Measurements from ENCODE around the gene OTOF. TPM values are rescaled to one million over a fixed set of nuclear protein-coding genes. Genes with fewer than 3 reads are reported as not detected.

OTOF gene
- total and polyA plus RNA-seq, 8 donors, result 0.06 to 3.6 (median 0.29) TPM; not detected in 3

- Histone ChIP-seq H3K27me3 (peaks cover 0 to 54% (median 0%) of the 10 kb centered on the region in 3 donors), H3K36me3 (no peaks in the 10 kb centered on the region), H3K27ac (no peak overlapping the region), H3K4me1 (no peaks in the 10 kb centered on the region), H3K4me3 (no peak overlapping the region), H3K9me3 (no peaks in the 10 kb centered on the region)
- DNase-seq, result no peak
- intact Hi-C loops (cut with DNase I; ENCODE audit: low total_unique reads), result no loop called here
- TF ChIP-seq EP300 (IDR thresholded peaks at IDR 0.05), result no peak
- no peak for TF ChIP-seq POLR2AphosphoS5 (IDR thresholded peaks at IDR 0.05)
- no peak for TF ChIP-seq POLR2A (IDR thresholded peaks at IDR 0.05)
- no peak for TF ChIP-seq CTCF (IDR thresholded peaks at IDR 0.05)
- 81 to 93% (median 86%) methylated on average over 4 to 7 of the region's 7 CpGs for WGBS, 5 donors
Measured at GRCh38 chr2:26522751-26523171, 44.8 kb upstream of the OTOF start.

- DNase-seq, result no peak
- Histone ChIP-seq H3K27me3 (peaks cover 0 to 50% (median 0%) of the 10 kb centered on the region in 3 donors), H3K27ac (no peak overlapping the region), H3K4me1 (no peaks in the 10 kb centered on the region), H3K4me3 (no peak overlapping the region), H3K9me3 (no peaks in the 10 kb centered on the region), H3K36me3 (no peaks in the 10 kb centered on the region)
- no peak for TF ChIP-seq POLR2AphosphoS5 (IDR thresholded peaks at IDR 0.05)
- TF ChIP-seq EP300 (IDR thresholded peaks at IDR 0.05), result no peak
- TF ChIP-seq CTCF (IDR thresholded peaks at IDR 0.05), result no peak
- TF ChIP-seq POLR2A (IDR thresholded peaks at IDR 0.05), result no peak
- WGBS, 5 donors, result 67 to 79% (median 71%) methylated on average over 2 to 6 of the region's 6 CpGs
- intact Hi-C loops (cut with DNase I; ENCODE audit: low total_unique reads), result no loop called here
Measured at GRCh38 chr2:26522325-26522724, 44.4 kb upstream of the OTOF start.

- Histone ChIP-seq H3K4me3 (no peak overlapping the region), H3K27ac (no peak overlapping the region), H3K27me3 (peaks cover 0 to 48% (median 0%) of the 10 kb centered on the region in 3 donors), H3K4me1 (no peaks in the 10 kb centered on the region), H3K9me3 (no peaks in the 10 kb centered on the region), H3K36me3 (no peaks in the 10 kb centered on the region)
- no peak for TF ChIP-seq POLR2AphosphoS5 (IDR thresholded peaks at IDR 0.05)
- no peak for TF ChIP-seq EP300 (IDR thresholded peaks at IDR 0.05)
- no peak for TF ChIP-seq CTCF (IDR thresholded peaks at IDR 0.05)
- TF ChIP-seq POLR2A (IDR thresholded peaks at IDR 0.05), result no peak
- WGBS, 5 donors, result 44 to 59% (median 52%) methylated on average over 4 to 5 of the region's 5 CpGs
- DNase-seq, result no peak
- intact Hi-C loops (cut with DNase I; ENCODE audit: low total_unique reads), result no loop called here
Measured at GRCh38 chr2:26521913-26522180, 43.9 kb upstream of the OTOF start.

GRCh38 chr2:26521054-26521912 is 43.4 kb upstream of the OTOF start:
- no peak overlapping the region for H3K27ac ChIP-seq
- no peaks in the 10 kb centered on the region for H3K36me3 ChIP-seq
- no peak for TF ChIP-seq EP300 (IDR thresholded peaks at IDR 0.05)
- TF ChIP-seq POLR2A (IDR thresholded peaks at IDR 0.05), result no peak
- peak in 4 of 7 experiments; percentile 12 to 37 (median 28) for TF ChIP-seq CTCF (IDR thresholded peaks at IDR 0.05)
- no peak for TF ChIP-seq POLR2AphosphoS5 (IDR thresholded peaks at IDR 0.05)
- H3K4me1 ChIP-seq, result no peaks in the 10 kb centered on the region
- 47 to 66% (median 62%) methylated on average over 8 to 12 of the region's 12 CpGs for WGBS, 5 donors
- peak; percentile 46 to 54 for DNase-seq
- H3K27me3 ChIP-seq, result peaks cover 0 to 48% (median 0%) of the 10 kb centered on the region in 3 donors
- intact Hi-C loops (cut with DNase I; ENCODE audit: low total_unique reads), result no loop called here
- no peak overlapping the region for H3K4me3 ChIP-seq
- H3K9me3 ChIP-seq, result no peaks in the 10 kb centered on the region

Measured in stomach (tissue), 9 donors.